GM12878 (cell line): ENCODE results near the gene PDGFA. TPM values are rescaled to one million over a fixed set of nuclear protein-coding genes. Genes with fewer than 3 reads are reported as not detected.

ENCODE experiments used
- ATF2 ChIP-seq: IDR thresholded peaks from 2 replicates; pipeline ENCODE4 v1.6.1; 2012; ENCODE audit warnings: low read length, inconsistent platforms
- ATF7 ChIP-seq: fragments of 450-650 bp; IDR thresholded peaks from 2 replicates; pipeline ENCODE4 v1.6.1; 2016; ENCODE audit warnings: low read depth, mild to moderate bottlenecking
- HDGF ChIP-seq: fragments of 450-650 bp; IDR thresholded peaks from 2 replicates; pipeline ENCODE4 v1.6.1; 2016; ENCODE audit warnings: antibody characterized with exemption
- IRF4 ChIP-seq: IDR thresholded peaks from 2 replicates; pipeline ENCODE4 v1.6.1; 2011; ENCODE audit warnings: low read depth, low read length
- NFXL1 ChIP-seq: fragments of 450-650 bp; IDR thresholded peaks from 2 replicates; pipeline ENCODE4 v1.6.1; 2017; ENCODE audit warnings: antibody characterized with exemption, mild to moderate bottlenecking, borderline replicate concordance
- NR2C1 ChIP-seq: fragments of 450-650 bp; IDR thresholded peaks from 2 replicates; pipeline ENCODE4 v1.6.1; 2017; ENCODE audit warnings: antibody characterized with exemption, mild to moderate bottlenecking, moderate library complexity
- SIN3A ChIP-seq: IDR thresholded peaks from 2 replicates; pipeline ENCODE4 v1.6.1; 2012; ENCODE audit warnings: low read depth, low read length, improper control_type of control experiment
- SUZ12 ChIP-seq: fragments of 200-600 bp; sonication (generic); IDR thresholded peaks from one replicate; pipeline ENCODE4 v1.6.1; 2018; ENCODE audit warnings: antibody characterized with exemption, mild to moderate bottlenecking; ENCODE audit not compliant: unreplicated experiment
- polyA plus RNA-seq, 11 experiments: library from polyadenylated mRNA; depleted of rRNA in 4 of 11; unstranded in 6 of 11; stranded (reverse) in 5 of 11; fragments of >200 nt; fragmentation: Nextera tagmentation in 4 of 11; fragmentation: Illumina TruSeq in 1 of 11; extraction: Ambion mirVana in 4 of 11; extraction: Trizol in 1 of 11; gene quantifications; 1 replicate in 1 of 11; 2 replicates in 10 of 11; pipeline versions ENCODE4 v1.2.1 to v1.2.3, GENCODE V29; 2011 to 2016; ENCODE audit warnings: inconsistent platforms in 2 of 11, missing spikeins in 2 of 11, low read depth in 1 of 11
- total RNA-seq, 4 experiments: library from RNA; depleted of rRNA in 3 of 4; stranded (reverse); fragments of >200 nt in 3 of 4; fragmentation: Illumina TruSeq in 1 of 4; extraction: Trizol in 1 of 4; gene quantifications; 2 replicates each; pipeline versions ENCODE4 v1.2.1 to v1.2.3, GENCODE V29; 2013 to 2021
- TF ChIP-seq, protein P1 (sequence below): fragments of 450-650 bp; formaldehyde crosslinking; IDR thresholded peaks from 2 replicates; pipeline ENCODE4 v1.4.0; 2020; ENCODE audit warnings: mild to moderate bottlenecking, moderate library complexity
- TF ChIP-seq, protein P2 (sequence below): fragments of 450-650 bp; IDR thresholded peaks from 2 replicates; pipeline ENCODE4 v1.6.1; 2016; ENCODE audit warnings: mild to moderate bottlenecking, moderate library complexity, borderline replicate concordance
- TF ChIP-seq, protein P3 (sequence below): fragments of 450-650 bp; IDR thresholded peaks from 2 replicates; pipeline ENCODE4 v1.6.1; 2017; ENCODE audit warnings: mild to moderate bottlenecking

Gene PDGFA
- total and polyA plus RNA-seq, 10 of the 15 experiments (the other 5 are each of a cell fraction or from before 2014, with no cell fraction given): 2.5 to 10.0 (median 5.6) TPM

GRCh38 chr7:506391-506831, 13.2 kb downstream of the PDGFA start (continued):
- TF ChIP-seq, protein P1, sequence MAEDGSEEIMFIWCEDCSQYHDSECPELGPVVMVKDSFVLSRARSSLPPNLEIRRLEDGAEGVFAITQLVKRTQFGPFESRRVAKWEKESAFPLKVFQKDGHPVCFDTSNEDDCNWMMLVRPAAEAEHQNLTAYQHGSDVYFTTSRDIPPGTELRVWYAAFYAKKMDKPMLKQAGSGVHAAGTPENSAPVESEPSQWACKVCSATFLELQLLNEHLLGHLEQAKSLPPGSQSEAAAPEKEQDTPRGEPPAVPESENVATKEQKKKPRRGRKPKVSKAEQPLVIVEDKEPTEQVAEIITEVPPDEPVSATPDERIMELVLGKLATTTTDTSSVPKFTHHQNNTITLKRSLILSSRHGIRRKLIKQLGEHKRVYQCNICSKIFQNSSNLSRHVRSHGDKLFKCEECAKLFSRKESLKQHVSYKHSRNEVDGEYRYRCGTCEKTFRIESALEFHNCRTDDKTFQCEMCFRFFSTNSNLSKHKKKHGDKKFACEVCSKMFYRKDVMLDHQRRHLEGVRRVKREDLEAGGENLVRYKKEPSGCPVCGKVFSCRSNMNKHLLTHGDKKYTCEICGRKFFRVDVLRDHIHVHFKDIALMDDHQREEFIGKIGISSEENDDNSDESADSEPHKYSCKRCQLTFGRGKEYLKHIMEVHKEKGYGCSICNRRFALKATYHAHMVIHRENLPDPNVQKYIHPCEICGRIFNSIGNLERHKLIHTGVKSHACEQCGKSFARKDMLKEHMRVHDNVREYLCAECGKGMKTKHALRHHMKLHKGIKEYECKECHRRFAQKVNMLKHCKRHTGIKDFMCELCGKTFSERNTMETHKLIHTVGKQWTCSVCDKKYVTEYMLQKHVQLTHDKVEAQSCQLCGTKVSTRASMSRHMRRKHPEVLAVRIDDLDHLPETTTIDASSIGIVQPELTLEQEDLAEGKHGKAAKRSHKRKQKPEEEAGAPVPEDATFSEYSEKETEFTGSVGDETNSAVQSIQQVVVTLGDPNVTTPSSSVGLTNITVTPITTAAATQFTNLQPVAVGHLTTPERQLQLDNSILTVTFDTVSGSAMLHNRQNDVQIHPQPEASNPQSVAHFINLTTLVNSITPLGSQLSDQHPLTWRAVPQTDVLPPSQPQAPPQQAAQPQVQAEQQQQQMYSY (CRISPR knock-in tag): no peak
- TF ChIP-seq NR2C1 (no peak), HDGF (no peak), SIN3A (no peak), IRF4 (no peak), ATF2 (no peak), ATF7 (no peak), NFXL1 (no peak), SUZ12 (no peak)
- TF ChIP-seq, protein P2, sequence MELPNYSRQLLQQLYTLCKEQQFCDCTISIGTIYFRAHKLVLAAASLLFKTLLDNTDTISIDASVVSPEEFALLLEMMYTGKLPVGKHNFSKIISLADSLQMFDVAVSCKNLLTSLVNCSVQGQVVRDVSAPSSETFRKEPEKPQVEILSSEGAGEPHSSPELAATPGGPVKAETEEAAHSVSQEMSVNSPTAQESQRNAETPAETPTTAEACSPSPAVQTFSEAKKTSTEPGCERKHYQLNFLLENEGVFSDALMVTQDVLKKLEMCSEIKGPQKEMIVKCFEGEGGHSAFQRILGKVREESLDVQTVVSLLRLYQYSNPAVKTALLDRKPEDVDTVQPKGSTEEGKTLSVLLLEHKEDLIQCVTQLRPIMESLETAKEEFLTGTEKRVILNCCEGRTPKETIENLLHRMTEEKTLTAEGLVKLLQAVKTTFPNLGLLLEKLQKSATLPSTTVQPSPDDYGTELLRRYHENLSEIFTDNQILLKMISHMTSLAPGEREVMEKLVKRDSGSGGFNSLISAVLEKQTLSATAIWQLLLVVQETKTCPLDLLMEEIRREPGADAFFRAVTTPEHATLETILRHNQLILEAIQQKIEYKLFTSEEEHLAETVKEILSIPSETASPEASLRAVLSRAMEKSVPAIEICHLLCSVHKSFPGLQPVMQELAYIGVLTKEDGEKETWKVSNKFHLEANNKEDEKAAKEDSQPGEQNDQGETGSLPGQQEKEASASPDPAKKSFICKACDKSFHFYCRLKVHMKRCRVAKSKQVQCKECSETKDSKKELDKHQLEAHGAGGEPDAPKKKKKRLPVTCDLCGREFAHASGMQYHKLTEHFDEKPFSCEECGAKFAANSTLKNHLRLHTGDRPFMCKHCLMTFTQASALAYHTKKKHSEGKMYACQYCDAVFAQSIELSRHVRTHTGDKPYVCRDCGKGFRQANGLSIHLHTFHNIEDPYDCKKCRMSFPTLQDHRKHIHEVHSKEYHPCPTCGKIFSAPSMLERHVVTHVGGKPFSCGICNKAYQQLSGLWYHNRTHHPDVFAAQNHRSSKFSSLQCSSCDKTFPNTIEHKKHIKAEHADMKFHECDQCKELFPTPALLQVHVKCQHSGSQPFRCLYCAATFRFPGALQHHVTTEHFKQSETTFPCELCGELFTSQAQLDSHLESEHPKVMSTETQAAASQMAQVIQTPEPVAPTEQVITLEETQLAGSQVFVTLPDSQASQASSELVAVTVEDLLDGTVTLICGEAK: no peak
- TF ChIP-seq, protein P3, sequence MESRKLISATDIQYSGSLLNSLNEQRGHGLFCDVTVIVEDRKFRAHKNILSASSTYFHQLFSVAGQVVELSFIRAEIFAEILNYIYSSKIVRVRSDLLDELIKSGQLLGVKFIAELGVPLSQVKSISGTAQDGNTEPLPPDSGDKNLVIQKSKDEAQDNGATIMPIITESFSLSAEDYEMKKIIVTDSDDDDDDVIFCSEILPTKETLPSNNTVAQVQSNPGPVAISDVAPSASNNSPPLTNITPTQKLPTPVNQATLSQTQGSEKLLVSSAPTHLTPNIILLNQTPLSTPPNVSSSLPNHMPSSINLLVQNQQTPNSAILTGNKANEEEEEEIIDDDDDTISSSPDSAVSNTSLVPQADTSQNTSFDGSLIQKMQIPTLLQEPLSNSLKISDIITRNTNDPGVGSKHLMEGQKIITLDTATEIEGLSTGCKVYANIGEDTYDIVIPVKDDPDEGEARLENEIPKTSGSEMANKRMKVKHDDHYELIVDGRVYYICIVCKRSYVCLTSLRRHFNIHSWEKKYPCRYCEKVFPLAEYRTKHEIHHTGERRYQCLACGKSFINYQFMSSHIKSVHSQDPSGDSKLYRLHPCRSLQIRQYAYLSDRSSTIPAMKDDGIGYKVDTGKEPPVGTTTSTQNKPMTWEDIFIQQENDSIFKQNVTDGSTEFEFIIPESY: no peak
